Stimulated activated CD4-positive, alpha-beta T cell treated with anti-CD3 and anti-CD28 coated beads, Interleukin-4, amount 100 ng/mL, for 24 hours (primary cell): ENCODE results near the gene VOPP1.
A peak's percentile ranks its signal among the peaks of the same experiment; 100 is the strongest.

Experiments used
- DNase-seq: peaks from one replicate; pipeline ENCODE4 v3.0.0-alpha.2; 2020

VOPP1 gene

GRCh38 chr7:55553024-55553345 lies 19.3 kb downstream of the VOPP1 start:
- DNase-seq, result no peak

- no peak for DNase-seq
Measured at GRCh38 chr7:55552320-55553023, 19.8 kb downstream of the VOPP1 start.

- no peak for DNase-seq
Measured at GRCh38 chr7:55550841-55551537, 21.3 kb downstream of the VOPP1 start.

- no peak for DNase-seq
Measured at GRCh38 chr7:55550010-55550663, 22.2 kb downstream of the VOPP1 start.

- DNase-seq, result no peak
Measured at GRCh38 chr7:55549457-55549856, 22.8 kb downstream of the VOPP1 start.

GRCh38 chr7:55548295-55548731 lies 24.0 kb downstream of the VOPP1 start:
- DNase-seq, result no peak

GRCh38 chr7:55546814-55547213 lies 25.5 kb downstream of the VOPP1 start:
- DNase-seq, result peak; percentile 60

GRCh38 chr7:55545496-55545895 lies 26.8 kb downstream of the VOPP1 start:
- DNase-seq, result no peak

GRCh38 chr7:55540226-55540858 lies 32.0 kb downstream of the VOPP1 start:
- DNase-seq, result no peak

GRCh38 chr7:55539380-55539779 lies 32.9 kb downstream of the VOPP1 start:
- DNase-seq, result no peak

GRCh38 chr7:55538538-55538937 lies 33.8 kb downstream of the VOPP1 start:
- DNase-seq, result no peak

GRCh38 chr7:55537458-55537990 lies 34.8 kb downstream of the VOPP1 start:
- no peak for DNase-seq

- no peak for DNase-seq
Measured at GRCh38 chr7:55536619-55537457, 35.5 kb downstream of the VOPP1 start.

- no peak for DNase-seq
Measured at GRCh38 chr7:55535617-55536016, 36.7 kb downstream of the VOPP1 start.

- no peak for DNase-seq
Measured at GRCh38 chr7:55534916-55535590, 37.2 kb downstream of the VOPP1 start.

- peak; percentile 84 for DNase-seq
Measured at GRCh38 chr7:55534262-55534915, 37.9 kb downstream of the VOPP1 start.

- DNase-seq, result no peak
Measured at GRCh38 chr7:55533729-55534080, 38.6 kb downstream of the VOPP1 start.

GRCh38 chr7:55533050-55533728 lies 39.1 kb downstream of the VOPP1 start:
- peak; percentile 77 for DNase-seq

GRCh38 chr7:55532150-55532917 lies 40.0 kb downstream of the VOPP1 start:
- peak; percentile 45 for DNase-seq

- DNase-seq, result peak; percentile 38
Measured at GRCh38 chr7:55531536-55531935, 40.8 kb downstream of the VOPP1 start.
